Neuron (in vitro differentiated cells): ENCODE data around the gene TCTN3.
"Not testable (repeated sequence)": the region's sequence is repeated elsewhere in the genome, so short reads cannot be mapped to it uniquely, and the experiment has no call there.

Experiments
- H2AFZ ChIP-seq: one replicate; pipeline ENCODE4 v1.6.1; 2013; ENCODE audit warnings: low read depth, mild to moderate bottlenecking, inconsistent platforms, low read length, moderate library complexity
- H3K27me3 ChIP-seq: one replicate; pipeline ENCODE4 v1.6.1; 2013; ENCODE audit warnings: low read length; ENCODE audit not compliant: insufficient read depth
- H3K36me3 ChIP-seq: one replicate; pipeline ENCODE4 v1.6.1; 2013; ENCODE audit warnings: low read length; ENCODE audit not compliant: insufficient read depth
- H3K4me1 ChIP-seq: one replicate; pipeline ENCODE4 v1.6.1; 2013; ENCODE audit warnings: low read length; ENCODE audit not compliant: insufficient read depth
- H3K4me3 ChIP-seq: 2 replicates; pipeline ENCODE4 v1.5.1; 2013; ENCODE audit warnings: mild to moderate bottlenecking, low read length, moderate library complexity
- H3K9me3 ChIP-seq: one replicate; pipeline ENCODE4 v1.6.1; 2013; ENCODE audit warnings: low read length

Gene TCTN3

DNA sequence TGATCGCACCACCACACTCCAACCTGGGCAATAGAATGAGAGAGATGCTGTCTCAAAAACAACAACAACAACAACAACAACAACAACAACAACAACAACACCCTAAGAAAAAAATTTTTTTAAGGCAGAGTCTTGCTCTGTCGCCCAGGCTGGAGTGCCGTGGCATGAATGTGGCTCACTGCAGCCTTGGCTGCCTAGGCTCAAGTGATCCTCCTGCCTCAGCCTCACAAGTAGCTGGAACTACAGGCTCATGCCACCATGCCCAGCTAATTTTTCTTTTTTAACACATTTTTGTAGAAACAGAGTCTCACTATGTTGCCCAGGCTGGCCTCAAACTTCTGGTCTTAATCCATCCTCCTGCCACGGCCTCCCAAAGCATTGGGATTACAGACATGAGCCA, 55.8 kb downstream of the TCTN3 start:
- H3K4me3 ChIP-seq = no peak overlapping the region
- no peak overlapping the region for H2AFZ ChIP-seq
- H3K27me3 ChIP-seq = no peaks in the 10 kb centered on the region
- no peaks in the 10 kb centered on the region for H3K4me1 ChIP-seq
- H3K9me3 ChIP-seq = no peaks in the 10 kb centered on the region
- H3K36me3 ChIP-seq = peaks cover 85% of the 10 kb centered on the region

DNA sequence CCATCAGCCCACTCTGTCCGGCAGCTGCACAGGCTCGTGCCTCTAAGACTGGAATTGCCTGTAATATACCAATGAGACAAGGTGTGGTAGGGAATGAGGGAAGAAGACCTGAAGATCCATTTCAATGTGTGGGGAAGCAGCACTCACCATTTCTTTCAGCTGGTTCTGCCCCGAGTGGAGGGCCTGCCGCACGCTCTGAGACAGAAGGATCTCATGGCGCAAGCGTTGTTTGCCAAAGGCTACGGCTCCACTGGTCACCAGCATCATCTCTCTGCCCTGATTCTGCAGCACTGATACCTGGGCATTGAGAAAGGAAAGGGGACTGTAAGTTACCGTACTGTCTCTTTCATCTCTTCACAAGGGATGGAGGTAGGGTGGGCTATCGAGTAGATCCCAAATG, 56.6 kb downstream of the TCTN3 start:
- no peaks in the 10 kb centered on the region for H3K27me3 ChIP-seq
- H3K9me3 ChIP-seq = no peaks in the 10 kb centered on the region
- H3K4me3 ChIP-seq = no peak overlapping the region
- H2AFZ ChIP-seq = no peak overlapping the region
- peaks cover 85% of the 10 kb centered on the region for H3K36me3 ChIP-seq
- no peaks in the 10 kb centered on the region for H3K4me1 ChIP-seq

DNA sequence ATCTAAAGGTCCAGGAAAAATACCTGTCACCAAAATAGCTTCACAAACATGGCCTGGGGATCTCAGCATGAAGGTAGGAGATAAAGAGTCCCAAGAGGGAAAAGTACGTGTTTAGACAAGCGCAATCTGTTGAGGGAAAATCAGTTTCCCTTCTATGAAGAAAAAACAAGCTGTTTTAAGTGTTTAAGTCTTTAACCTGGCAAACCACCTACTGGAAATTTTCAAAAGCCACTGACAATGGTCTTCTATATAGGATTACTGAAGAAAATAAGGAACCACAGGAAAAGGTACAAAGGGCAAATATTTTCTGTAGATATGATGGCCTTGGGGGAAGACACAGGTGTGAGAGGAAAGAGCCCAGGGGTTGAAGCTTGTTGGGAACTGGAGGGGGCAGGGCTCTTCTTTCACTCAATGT, 58.4 kb downstream of the TCTN3 start:
- Histone ChIP-seq H3K4me3 (no peak overlapping the region), H3K36me3 (peaks cover 83% of the 10 kb centered on the region), H2AFZ (no peak overlapping the region), H3K27me3 (no peaks in the 10 kb centered on the region), H3K9me3 (no peaks in the 10 kb centered on the region), H3K4me1 (no peaks in the 10 kb centered on the region)

DNA sequence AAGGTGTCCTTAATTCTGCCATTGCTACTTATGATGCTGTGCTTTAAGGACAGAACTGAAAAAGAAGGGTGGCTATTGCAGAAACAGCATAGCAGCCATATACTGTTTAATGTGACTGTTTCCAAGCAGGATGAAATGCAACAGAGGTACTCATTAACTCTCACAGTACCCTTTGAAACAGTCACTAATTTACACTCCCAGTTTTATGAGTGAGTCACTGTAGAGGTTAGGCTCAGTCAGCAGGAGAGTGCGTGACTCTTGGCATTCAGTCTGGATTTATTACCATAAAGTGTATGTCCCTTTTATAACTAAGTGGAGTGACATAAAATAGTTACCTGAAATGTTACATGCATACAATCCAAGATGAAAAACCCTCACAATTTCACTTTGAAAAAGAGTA, 64.9 kb downstream of the TCTN3 start:
- Histone ChIP-seq H3K4me1 (no peaks in the 10 kb centered on the region), H3K36me3 (peaks cover 84% of the 10 kb centered on the region), H3K4me3 (no peak overlapping the region), H2AFZ (no peak overlapping the region), H3K9me3 (no peaks in the 10 kb centered on the region), H3K27me3 (no peaks in the 10 kb centered on the region)

DNA sequence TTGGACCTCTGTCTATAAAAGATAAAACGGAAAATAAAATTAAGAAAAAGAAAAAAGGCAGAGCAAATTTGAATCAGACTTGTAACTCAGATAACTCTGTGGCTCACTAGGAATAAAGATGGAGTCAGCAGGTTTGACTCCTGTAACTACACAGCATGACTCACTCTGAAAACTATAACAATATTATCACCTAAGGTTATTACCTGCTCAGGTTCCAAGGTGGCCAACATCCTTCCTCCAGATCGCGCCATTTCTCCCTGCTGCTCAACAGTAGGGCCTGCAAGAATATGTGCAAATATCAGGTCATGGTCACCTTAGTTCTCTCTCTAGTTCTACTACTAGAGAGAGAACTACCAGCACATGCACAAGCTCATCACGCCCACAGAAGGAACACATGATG, 67.2 kb downstream of the TCTN3 start:
- Histone ChIP-seq H3K4me3 (no peak overlapping the region), H2AFZ (no peak overlapping the region), H3K36me3 (peaks cover 74% of the 10 kb centered on the region), H3K27me3 (no peaks in the 10 kb centered on the region), H3K4me1 (no peaks in the 10 kb centered on the region), H3K9me3 (no peaks in the 10 kb centered on the region)

DNA sequence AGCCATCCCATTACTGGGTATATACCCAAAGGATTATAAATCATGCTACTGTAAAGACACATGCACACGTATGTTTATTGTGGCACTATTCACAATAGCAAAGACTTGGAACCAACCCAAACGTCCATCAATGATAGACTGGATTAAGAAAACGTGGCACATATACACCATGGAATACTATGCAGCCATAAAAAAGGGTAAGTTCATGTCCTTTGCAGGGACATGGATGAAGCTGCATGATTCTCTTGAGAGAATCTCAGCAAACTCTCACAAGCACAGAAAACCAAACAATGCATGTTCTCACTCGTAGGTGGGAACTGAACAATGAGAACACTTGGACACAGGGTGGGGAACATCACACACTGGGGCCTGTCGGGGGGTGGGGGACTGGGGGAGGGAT, 73.3 kb downstream of the TCTN3 start:
- H3K36me3 ChIP-seq = peaks cover 68% of the 10 kb centered on the region
- H3K9me3 ChIP-seq = not testable (repeated sequence)

DNA sequence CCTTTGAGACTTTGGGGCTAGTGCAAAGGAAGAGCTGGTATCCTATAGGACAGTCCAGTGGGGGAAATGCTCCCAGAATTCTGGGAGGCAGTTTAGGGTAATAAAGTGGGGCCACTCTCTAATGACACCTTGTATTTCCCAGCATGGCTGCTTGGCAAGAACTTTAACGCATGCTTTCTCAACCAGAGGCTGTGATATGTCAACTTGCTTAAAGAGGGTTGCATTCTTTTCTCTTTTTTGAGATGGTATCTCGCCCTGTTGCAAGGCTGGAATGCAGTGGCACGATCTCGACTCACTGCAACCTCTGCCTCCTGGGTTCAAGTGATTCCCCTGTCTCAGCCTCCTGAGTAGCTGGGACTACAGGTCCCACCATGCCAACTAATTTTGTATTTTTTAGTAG, 75.6 kb downstream of the TCTN3 start:
- H3K4me3 ChIP-seq = no peak overlapping the region
- H2AFZ ChIP-seq = no peak overlapping the region
- no peaks in the 10 kb centered on the region for H3K4me1 ChIP-seq
- H3K9me3 ChIP-seq = peaks cover 4% of the 10 kb centered on the region
- peaks cover 73% of the 10 kb centered on the region for H3K36me3 ChIP-seq
- H3K27me3 ChIP-seq = no peaks in the 10 kb centered on the region

More for the DNA sequence above, 73.3 kb downstream of the TCTN3 start:
- not testable (repeated sequence) for H3K27me3 ChIP-seq, H2AFZ ChIP-seq, H3K4me1 ChIP-seq, H3K4me3 ChIP-seq

DNA sequence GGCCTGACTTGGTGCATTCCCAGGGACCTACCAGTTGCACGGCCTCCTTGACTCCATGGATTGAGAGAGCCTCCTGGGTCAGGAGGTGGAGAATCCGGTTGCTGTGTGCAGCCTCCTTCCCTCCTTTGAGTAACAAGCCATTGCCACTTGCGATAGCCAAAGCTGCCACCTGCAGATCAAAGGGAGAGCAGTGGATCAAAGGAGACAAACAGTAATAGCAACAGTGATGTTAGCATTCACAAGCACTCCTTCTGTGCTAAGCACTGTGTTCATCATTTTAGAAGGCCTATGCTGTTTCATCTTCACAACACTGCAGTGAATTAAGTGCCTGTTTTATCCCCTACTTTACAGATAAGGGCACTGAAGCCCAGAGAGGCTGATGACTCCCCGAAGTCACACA, 77.3 kb downstream of the TCTN3 start:
- Histone ChIP-seq H3K27me3 (no peaks in the 10 kb centered on the region), H2AFZ (no peak overlapping the region), H3K4me3 (no peak overlapping the region), H3K4me1 (no peaks in the 10 kb centered on the region), H3K36me3 (peaks cover 78% of the 10 kb centered on the region), H3K9me3 (peaks cover 4% of the 10 kb centered on the region)
